ENCODE data around the gene AP2M1. TPM values are rescaled to one million over a fixed set of nuclear protein-coding genes. Genes with fewer than 3 reads are reported as not detected.
A peak's percentile ranks its signal among the peaks of the same experiment; 100 is the strongest.

The AP2M1 gene
- total RNA-seq, 1 donor = 427 TPM

DNA sequence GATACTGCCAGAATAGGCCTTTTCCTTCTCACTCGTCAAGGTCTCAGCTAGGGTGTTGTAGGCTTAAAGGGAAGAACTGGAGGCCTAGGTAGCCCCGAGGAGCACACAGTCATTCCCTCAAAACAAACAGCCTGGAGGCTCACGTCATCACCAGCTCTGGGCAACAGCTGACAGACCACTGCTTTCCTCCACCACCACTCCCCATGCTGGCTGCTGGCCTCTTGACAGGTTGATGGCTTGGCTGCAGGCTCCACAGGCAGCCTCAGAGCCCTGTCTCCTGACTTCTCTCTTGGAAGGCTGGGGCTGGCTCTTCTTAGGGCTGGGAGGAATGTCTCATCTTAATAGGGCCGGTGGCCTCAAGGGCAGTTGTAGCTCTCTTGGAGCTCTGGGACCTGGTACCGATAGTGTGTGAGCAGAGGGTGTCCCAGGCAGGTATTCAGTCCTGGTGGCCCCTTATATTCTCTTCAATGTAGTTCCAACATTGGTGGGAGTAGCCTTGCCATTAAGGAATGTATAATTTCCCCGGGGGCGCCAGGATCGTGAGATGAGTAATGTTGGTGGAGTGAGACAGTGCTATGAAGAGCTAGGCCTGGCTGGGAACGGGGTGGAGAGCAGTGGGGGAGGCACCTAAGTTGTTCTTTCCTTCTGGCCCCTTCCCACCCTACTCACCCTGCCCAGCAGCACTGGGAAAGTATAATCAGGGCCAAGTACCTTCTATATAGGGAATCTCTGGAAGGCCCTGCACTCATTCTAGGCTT lies 6.1 kb upstream of the AP2M1 start:
- no peaks in the 10 kb centered on the region for H3K27me3 ChIP-seq (ENCODE audit: insufficient read depth, low read length)
- H3K36me3 ChIP-seq (ENCODE audit: insufficient read depth, low read length) = peaks cover 73% of the 10 kb centered on the region
- peaks cover 52% of the 10 kb centered on the region for H3K79me2 ChIP-seq (ENCODE audit: insufficient read depth, low read length)
- TF ChIP-seq, protein P1, sequence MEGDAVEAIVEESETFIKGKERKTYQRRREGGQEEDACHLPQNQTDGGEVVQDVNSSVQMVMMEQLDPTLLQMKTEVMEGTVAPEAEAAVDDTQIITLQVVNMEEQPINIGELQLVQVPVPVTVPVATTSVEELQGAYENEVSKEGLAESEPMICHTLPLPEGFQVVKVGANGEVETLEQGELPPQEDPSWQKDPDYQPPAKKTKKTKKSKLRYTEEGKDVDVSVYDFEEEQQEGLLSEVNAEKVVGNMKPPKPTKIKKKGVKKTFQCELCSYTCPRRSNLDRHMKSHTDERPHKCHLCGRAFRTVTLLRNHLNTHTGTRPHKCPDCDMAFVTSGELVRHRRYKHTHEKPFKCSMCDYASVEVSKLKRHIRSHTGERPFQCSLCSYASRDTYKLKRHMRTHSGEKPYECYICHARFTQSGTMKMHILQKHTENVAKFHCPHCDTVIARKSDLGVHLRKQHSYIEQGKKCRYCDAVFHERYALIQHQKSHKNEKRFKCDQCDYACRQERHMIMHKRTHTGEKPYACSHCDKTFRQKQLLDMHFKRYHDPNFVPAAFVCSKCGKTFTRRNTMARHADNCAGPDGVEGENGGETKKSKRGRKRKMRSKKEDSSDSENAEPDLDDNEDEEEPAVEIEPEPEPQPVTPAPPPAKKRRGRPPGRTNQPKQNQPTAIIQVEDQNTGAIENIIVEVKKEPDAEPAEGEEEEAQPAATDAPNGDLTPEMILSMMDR (IDR thresholded peaks at IDR 0.05; ENCODE audit: extremely low read depth, low read depth, low read length) = no peak
- H3K27ac ChIP-seq (ENCODE audit: low read depth, low read length) = peak overlapping the region; percentile 98
- no peak overlapping the region for H2AFZ ChIP-seq (ENCODE audit: low read length)
- DNase-seq (ENCODE audit: insufficient read length, low spot score, missing footprints) = peak; percentile 100
- peak overlapping the region; percentile 59 for H3K4me2 ChIP-seq (ENCODE audit: insufficient read depth, low read length)
- H3K9me3 ChIP-seq (ENCODE audit: low read depth, low read length) = no peaks in the 10 kb centered on the region
- peaks cover 39% of the 10 kb centered on the region for H4K20me1 ChIP-seq (ENCODE audit: insufficient read depth, low read length)
- no peak overlapping the region for H3K4me3 ChIP-seq (ENCODE audit: insufficient read depth, low read length)
- peaks cover 51% of the 10 kb centered on the region for H3K4me1 ChIP-seq (ENCODE audit: insufficient read depth, low read length)

DNA sequence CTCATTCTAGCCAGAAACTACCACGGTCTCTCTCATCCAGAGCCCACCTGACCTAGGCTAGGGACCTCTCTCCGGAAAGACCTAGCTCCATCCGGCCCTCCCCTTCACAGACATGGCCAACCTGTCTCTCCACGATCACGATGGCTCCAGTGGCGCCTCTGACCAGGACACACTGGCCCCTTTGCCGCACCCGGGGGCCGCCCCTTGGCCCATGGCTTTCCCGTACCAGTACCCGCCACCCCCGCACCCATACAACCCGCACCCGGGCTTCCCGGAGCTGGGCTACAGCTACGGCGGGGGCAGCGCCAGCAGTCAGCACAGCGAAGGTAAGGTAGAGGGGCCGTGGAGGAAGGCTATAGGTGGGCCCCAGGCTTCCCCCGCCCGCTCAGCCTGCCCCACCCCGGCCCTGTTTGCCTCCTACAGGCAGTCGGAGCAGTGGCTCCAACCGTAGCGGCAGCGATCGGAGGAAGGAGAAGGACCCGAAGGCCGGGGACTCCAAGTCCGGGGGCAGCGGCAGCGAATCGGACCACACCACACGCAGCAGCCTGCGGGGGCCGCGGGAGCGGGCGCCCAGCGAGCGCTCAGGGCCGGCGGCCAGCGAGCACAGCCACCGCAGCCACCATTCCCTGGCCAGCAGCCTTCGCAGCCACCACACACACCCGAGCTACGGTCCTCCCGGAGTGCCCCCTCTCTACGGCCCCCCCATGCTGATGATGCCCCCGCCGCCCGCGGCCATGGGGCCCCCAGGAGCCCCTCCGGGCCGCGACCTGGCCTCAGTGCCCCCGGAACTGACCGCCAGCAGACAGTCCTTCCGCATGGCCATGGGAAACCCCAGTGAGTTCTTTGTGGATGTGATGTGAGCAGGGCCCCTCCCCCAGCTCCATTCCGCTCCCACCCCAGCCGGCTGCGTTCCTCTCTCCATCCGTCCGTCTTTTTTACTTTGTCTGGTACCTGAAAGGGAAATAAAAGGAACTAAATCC lies 4.5 kb upstream of the AP2M1 start:
- TF ChIP-seq, protein P1 (IDR thresholded peaks at IDR 0.05; ENCODE audit: extremely low read depth, low read depth, low read length) = no peak
- Histone ChIP-seq H3K79me2 (ENCODE audit: insufficient read depth, low read length) (peaks cover 48% of the 10 kb centered on the region), H4K20me1 (ENCODE audit: insufficient read depth, low read length) (peaks cover 24% of the 10 kb centered on the region), H3K4me1 (ENCODE audit: insufficient read depth, low read length) (peaks cover 60% of the 10 kb centered on the region), H3K27me3 (ENCODE audit: insufficient read depth, low read length) (no peaks in the 10 kb centered on the region), H3K9me3 (ENCODE audit: low read depth, low read length) (no peaks in the 10 kb centered on the region), H3K27ac (ENCODE audit: low read depth, low read length) (peak overlapping the region; percentile 98), H3K4me2 (ENCODE audit: insufficient read depth, low read length) (no peak overlapping the region), H3K36me3 (ENCODE audit: insufficient read depth, low read length) (peaks cover 56% of the 10 kb centered on the region), H2AFZ (ENCODE audit: low read length) (no peak overlapping the region), H3K4me3 (ENCODE audit: insufficient read depth, low read length) (no peak overlapping the region)
- DNase-seq (ENCODE audit: insufficient read length, low spot score, missing footprints) = no peak

DNA sequence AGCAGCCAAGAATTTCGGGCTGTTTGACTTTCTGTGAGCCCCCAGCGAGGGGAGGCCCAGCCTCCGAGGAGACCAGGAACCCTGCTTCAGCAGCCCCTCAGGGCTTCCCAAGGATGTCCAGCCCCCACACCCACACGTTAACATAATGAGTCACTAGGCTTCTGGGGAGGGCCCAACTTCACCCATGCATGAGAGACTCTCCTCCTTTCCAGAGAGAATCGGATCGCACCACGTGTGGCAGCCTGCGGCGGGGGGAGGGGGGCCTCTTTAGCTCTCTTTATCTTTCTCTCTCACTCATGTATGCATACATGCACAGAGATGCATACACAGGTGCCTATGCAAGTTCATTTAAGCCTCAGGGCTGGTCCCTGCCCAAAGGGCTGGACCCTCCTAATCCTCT lies 3.1 kb upstream of the AP2M1 start:
- TF ChIP-seq, protein P1 (IDR thresholded peaks at IDR 0.05; ENCODE audit: extremely low read depth, low read depth, low read length) = no peak
- H3K79me2 ChIP-seq (ENCODE audit: insufficient read depth, low read length) = peaks cover 46% of the 10 kb centered on the region
- no peak overlapping the region for H2AFZ ChIP-seq (ENCODE audit: low read length)
- H4K20me1 ChIP-seq (ENCODE audit: insufficient read depth, low read length) = peaks cover 26% of the 10 kb centered on the region
- H3K4me2 ChIP-seq (ENCODE audit: insufficient read depth, low read length) = peak overlapping the region; percentile 46
- peak; percentile 99 for DNase-seq (ENCODE audit: insufficient read length, low spot score, missing footprints)
- peaks cover 43% of the 10 kb centered on the region for H3K36me3 ChIP-seq (ENCODE audit: insufficient read depth, low read length)
- H3K4me3 ChIP-seq (ENCODE audit: insufficient read depth, low read length) = peak overlapping the region; percentile 2
- peaks cover 68% of the 10 kb centered on the region for H3K4me1 ChIP-seq (ENCODE audit: insufficient read depth, low read length)
- no peaks in the 10 kb centered on the region for H3K9me3 ChIP-seq (ENCODE audit: low read depth, low read length)
- H3K27ac ChIP-seq (ENCODE audit: low read depth, low read length) = peak overlapping the region; percentile 80
- no peaks in the 10 kb centered on the region for H3K27me3 ChIP-seq (ENCODE audit: insufficient read depth, low read length)

All from osteoblast (primary cell).